ENCODE data around the gene RUFY1.
"Not testable (repeated sequence)": the region's sequence is repeated elsewhere in the genome, so short reads cannot be mapped to it uniquely, and the experiment has no call there.

Gene RUFY1

GRCh38 chr5:179522107-179522506 is 28.2 kb upstream of the RUFY1 start:
- not testable (repeated sequence) for H3K4me3 Mint-ChIP-seq; H3K36me3 Mint-ChIP-seq (ENCODE audit: low read depth); H3K27me3 Mint-ChIP-seq (ENCODE audit: low read depth); H3K4me1 Mint-ChIP-seq (ENCODE audit: low read depth); H3K9me3 Mint-ChIP-seq; H3K27ac Mint-ChIP-seq

- H3K4me1 Mint-ChIP-seq (ENCODE audit: low read depth): peaks cover 4% of the 10 kb centered on the region
- no peak overlapping the region for H3K4me3 Mint-ChIP-seq
- H3K9me3 Mint-ChIP-seq: no peaks in the 10 kb centered on the region
- H3K36me3 Mint-ChIP-seq (ENCODE audit: low read depth): no peaks in the 10 kb centered on the region
- peaks cover 5% of the 10 kb centered on the region for H3K27me3 Mint-ChIP-seq (ENCODE audit: low read depth)
- no peak overlapping the region for H3K27ac Mint-ChIP-seq
Observed at GRCh38 chr5:179526978-179527377, 23.4 kb upstream of the RUFY1 start.

GRCh38 chr5:179530069-179530998 is 20.0 kb upstream of the RUFY1 start:
- H3K4me1 Mint-ChIP-seq (ENCODE audit: low read depth): peaks cover 10% of the 10 kb centered on the region
- H3K36me3 Mint-ChIP-seq (ENCODE audit: low read depth): no peaks in the 10 kb centered on the region
- peak overlapping the region; percentile 31 for H3K4me3 Mint-ChIP-seq
- no peaks in the 10 kb centered on the region for H3K9me3 Mint-ChIP-seq
- no peak overlapping the region for H3K27ac Mint-ChIP-seq
- peaks cover 5% of the 10 kb centered on the region for H3K27me3 Mint-ChIP-seq (ENCODE audit: low read depth)

GRCh38 chr5:179533024-179533423 is 17.3 kb upstream of the RUFY1 start:
- no peaks in the 10 kb centered on the region for H3K9me3 Mint-ChIP-seq
- no peaks in the 10 kb centered on the region for H3K27me3 Mint-ChIP-seq (ENCODE audit: low read depth)
- H3K36me3 Mint-ChIP-seq (ENCODE audit: low read depth): no peaks in the 10 kb centered on the region
- no peak overlapping the region for H3K27ac Mint-ChIP-seq
- no peak overlapping the region for H3K4me3 Mint-ChIP-seq
- H3K4me1 Mint-ChIP-seq (ENCODE audit: low read depth): peaks cover 10% of the 10 kb centered on the region

DNA sequence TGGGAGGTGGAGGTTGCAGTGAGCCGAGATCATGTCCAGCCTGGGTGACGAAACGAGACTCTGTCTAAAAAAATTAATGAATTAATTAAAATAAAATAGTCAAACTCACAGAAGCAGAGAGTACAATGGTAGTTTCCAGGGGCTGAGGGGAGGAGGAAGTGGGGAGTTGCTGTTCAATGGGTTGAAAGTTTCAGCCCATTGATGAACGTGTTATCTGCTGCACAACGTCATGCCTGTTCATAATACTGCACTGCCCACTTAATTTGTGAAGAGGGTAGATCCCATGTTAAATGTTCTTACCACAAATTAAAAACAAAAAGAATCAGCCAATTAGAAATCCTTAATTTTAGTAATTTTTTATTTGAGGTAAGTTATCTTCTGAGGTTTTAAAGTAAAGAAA is 16.4 kb upstream of the RUFY1 start:
- H3K27me3 Mint-ChIP-seq (ENCODE audit: low read depth): no peaks in the 10 kb centered on the region
- no peak overlapping the region for H3K27ac Mint-ChIP-seq

GRCh38 chr5:179534431-179534830 is 15.9 kb upstream of the RUFY1 start:
- Mint-ChIP-seq H3K4me3 (peak overlapping the region; percentile 63), H3K27ac (no peak overlapping the region), H3K27me3 (ENCODE audit: low read depth) (no peaks in the 10 kb centered on the region), H3K9me3 (no peaks in the 10 kb centered on the region), H3K4me1 (ENCODE audit: low read depth) (peaks cover 10% of the 10 kb centered on the region), H3K36me3 (ENCODE audit: low read depth) (peaks cover 4% of the 10 kb centered on the region)

More for the DNA sequence above, 16.4 kb upstream of the RUFY1 start:
- H3K4me3 Mint-ChIP-seq: peak overlapping the region; percentile 63
- H3K4me1 Mint-ChIP-seq (ENCODE audit: low read depth): peaks cover 10% of the 10 kb centered on the region
- no peaks in the 10 kb centered on the region for H3K9me3 Mint-ChIP-seq
- peaks cover 3% of the 10 kb centered on the region for H3K36me3 Mint-ChIP-seq (ENCODE audit: low read depth)

DNA sequence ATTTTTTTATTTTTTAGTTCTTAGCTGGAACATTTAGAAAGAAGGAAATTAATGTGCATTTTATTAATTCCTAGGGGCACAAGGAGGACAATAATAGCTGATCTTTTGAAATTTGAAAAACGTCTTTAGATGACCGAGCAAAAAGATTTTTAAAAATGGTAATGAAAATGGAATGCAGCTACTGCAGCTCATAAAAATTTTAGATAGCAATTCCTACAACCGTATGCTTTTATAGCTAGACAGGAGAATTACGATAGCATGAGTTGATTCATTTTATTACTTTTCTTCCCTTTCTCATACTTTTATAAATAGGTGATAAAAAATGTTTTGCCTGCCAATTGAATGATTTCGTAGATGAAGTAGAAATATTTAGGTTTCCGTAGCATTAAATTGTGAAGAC is 13.7 kb upstream of the RUFY1 start:
- H3K27ac Mint-ChIP-seq: no peak overlapping the region

GRCh38 chr5:179542170-179542569 is 8.2 kb upstream of the RUFY1 start:
- no peak overlapping the region for H3K4me3 Mint-ChIP-seq
- no peaks in the 10 kb centered on the region for H3K27me3 Mint-ChIP-seq (ENCODE audit: low read depth)
- no peaks in the 10 kb centered on the region for H3K9me3 Mint-ChIP-seq
- peaks cover 6% of the 10 kb centered on the region for H3K4me1 Mint-ChIP-seq (ENCODE audit: low read depth)
- no peak overlapping the region for H3K27ac Mint-ChIP-seq
- peaks cover 4% of the 10 kb centered on the region for H3K36me3 Mint-ChIP-seq (ENCODE audit: low read depth)

More for the DNA sequence above, 13.7 kb upstream of the RUFY1 start:
- Mint-ChIP-seq H3K36me3 (ENCODE audit: low read depth) (peaks cover 4% of the 10 kb centered on the region), H3K27me3 (ENCODE audit: low read depth) (no peaks in the 10 kb centered on the region), H3K9me3 (no peaks in the 10 kb centered on the region), H3K4me1 (ENCODE audit: low read depth) (peaks cover 7% of the 10 kb centered on the region), H3K4me3 (no peak overlapping the region)

- H3K4me3 Mint-ChIP-seq; H3K4me1 Mint-ChIP-seq (ENCODE audit: low read depth); H3K27ac Mint-ChIP-seq; H3K36me3 Mint-ChIP-seq (ENCODE audit: low read depth); H3K9me3 Mint-ChIP-seq; H3K27me3 Mint-ChIP-seq (ENCODE audit: low read depth): not testable (repeated sequence)
Observed at GRCh38 chr5:179543275-179543674, 7.1 kb upstream of the RUFY1 start.

GRCh38 chr5:179553006-179553405 is 2.7 kb downstream of the RUFY1 start:
- H3K9me3 Mint-ChIP-seq: no peaks in the 10 kb centered on the region
- no peak overlapping the region for H3K27ac Mint-ChIP-seq
- H3K36me3 Mint-ChIP-seq (ENCODE audit: low read depth): peaks cover 14% of the 10 kb centered on the region
- peaks cover 22% of the 10 kb centered on the region for H3K4me1 Mint-ChIP-seq (ENCODE audit: low read depth)
- H3K27me3 Mint-ChIP-seq (ENCODE audit: low read depth): no peaks in the 10 kb centered on the region
- no peak overlapping the region for H3K4me3 Mint-ChIP-seq

- Mint-ChIP-seq H3K36me3 (ENCODE audit: low read depth) (peaks cover 14% of the 10 kb centered on the region), H3K27ac (no peak overlapping the region), H3K4me1 (ENCODE audit: low read depth) (peaks cover 27% of the 10 kb centered on the region), H3K9me3 (no peaks in the 10 kb centered on the region), H3K4me3 (no peak overlapping the region), H3K27me3 (ENCODE audit: low read depth) (no peaks in the 10 kb centered on the region)
Observed at GRCh38 chr5:179553875-179554274, 3.5 kb downstream of the RUFY1 start.

GRCh38 chr5:179554981-179555380 is 4.6 kb downstream of the RUFY1 start:
- Mint-ChIP-seq H3K27me3 (ENCODE audit: low read depth) (no peaks in the 10 kb centered on the region), H3K4me3 (no peak overlapping the region), H3K9me3 (no peaks in the 10 kb centered on the region), H3K27ac (no peak overlapping the region), H3K4me1 (ENCODE audit: low read depth) (peaks cover 31% of the 10 kb centered on the region), H3K36me3 (ENCODE audit: low read depth) (peaks cover 17% of the 10 kb centered on the region)

GRCh38 chr5:179558261-179558799 is 8.0 kb downstream of the RUFY1 start:
- H3K27ac Mint-ChIP-seq: peak overlapping the region; percentile 88
- H3K4me1 Mint-ChIP-seq (ENCODE audit: low read depth): peaks cover 25% of the 10 kb centered on the region
- H3K36me3 Mint-ChIP-seq (ENCODE audit: low read depth): peaks cover 15% of the 10 kb centered on the region
- not testable (repeated sequence) for H3K27me3 Mint-ChIP-seq (ENCODE audit: low read depth); H3K4me3 Mint-ChIP-seq; H3K9me3 Mint-ChIP-seq

- Mint-ChIP-seq H3K27me3 (ENCODE audit: low read depth) (no peaks in the 10 kb centered on the region), H3K36me3 (ENCODE audit: low read depth) (peaks cover 15% of the 10 kb centered on the region), H3K27ac (peak overlapping the region; percentile 88), H3K4me3 (peak overlapping the region; percentile 90), H3K9me3 (no peaks in the 10 kb centered on the region), H3K4me1 (ENCODE audit: low read depth) (peaks cover 22% of the 10 kb centered on the region)
Observed at GRCh38 chr5:179558932-179559283, 8.6 kb downstream of the RUFY1 start.

Data from T-helper 1 cell treated with Interleukin-12 subunit alpha and Interleukin-12 subunit beta and Interleukin-4 antibody, amounts not matched to agents 30 μg/mL and 1 μg/mL, for 36 hours (primary cell).